CD4-positive, alpha-beta T cell treated with Interferon alpha-2 for 1 hour (primary cell): ENCODE results near the gene MACROD2.
A peak's percentile ranks its signal among the peaks of the same experiment; 100 is the strongest.

Experiments used
- DNase-seq, 2 donors: peaks; one replicate each; pipeline ENCODE4 v3.0.0-alpha.2; 2020 to 2022

MACROD2 gene

DNA sequence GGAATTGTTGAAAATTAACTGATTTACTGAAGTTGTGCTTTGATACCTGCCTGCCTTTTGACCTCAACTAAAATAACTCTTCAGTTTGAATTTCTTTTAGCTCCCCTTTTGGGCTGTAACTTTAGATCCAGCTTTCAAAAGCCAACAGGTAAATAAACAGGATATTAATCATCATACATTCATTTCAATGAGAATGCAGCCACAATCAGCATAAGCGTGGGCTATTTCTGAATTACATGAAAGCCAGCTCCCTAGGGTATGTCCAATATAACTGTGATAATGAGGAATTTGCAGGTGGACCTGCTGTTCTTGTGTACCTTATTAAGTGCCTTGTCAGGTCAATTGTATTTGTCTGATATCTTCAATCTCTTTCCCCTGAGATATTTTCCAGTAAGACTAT lies 1747.3 kb downstream of the MACROD2 start:
- DNase-seq = no peak

DNA sequence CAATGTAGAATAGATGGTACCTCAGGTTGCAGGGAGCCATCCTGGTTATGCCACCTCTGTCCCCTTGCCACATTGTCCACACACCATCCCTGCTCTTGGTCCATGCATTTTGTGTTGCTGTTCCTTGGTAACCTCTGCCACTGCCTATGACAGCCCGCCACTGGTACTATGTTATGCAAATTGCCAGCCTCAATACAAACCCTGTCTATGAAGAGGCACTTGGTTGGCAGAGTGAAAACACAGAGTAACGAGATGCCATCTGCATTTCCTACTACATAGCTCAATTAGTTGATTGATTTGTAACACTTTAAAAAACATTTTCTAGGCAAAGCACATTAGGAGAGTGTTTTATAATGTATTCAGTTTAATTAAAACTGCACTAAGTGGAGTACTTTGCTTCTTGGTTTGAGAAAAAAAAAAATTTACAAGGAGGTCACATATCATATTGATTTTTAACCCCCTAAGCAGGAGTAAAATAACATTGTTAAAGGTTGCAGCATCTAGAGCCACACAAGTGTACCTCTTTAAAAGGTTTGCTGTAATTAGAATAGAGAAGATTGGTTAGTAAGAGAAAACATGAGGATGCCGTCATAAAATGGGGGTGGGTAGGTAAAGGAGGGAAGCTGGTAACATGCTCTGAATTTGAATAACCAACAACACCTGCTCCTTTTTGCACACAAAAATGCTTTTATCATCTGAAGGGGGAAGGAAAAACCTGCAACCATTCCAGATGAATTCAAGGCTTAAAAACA lies 1760.9 kb downstream of the MACROD2 start:
- DNase-seq = no peak

DNA sequence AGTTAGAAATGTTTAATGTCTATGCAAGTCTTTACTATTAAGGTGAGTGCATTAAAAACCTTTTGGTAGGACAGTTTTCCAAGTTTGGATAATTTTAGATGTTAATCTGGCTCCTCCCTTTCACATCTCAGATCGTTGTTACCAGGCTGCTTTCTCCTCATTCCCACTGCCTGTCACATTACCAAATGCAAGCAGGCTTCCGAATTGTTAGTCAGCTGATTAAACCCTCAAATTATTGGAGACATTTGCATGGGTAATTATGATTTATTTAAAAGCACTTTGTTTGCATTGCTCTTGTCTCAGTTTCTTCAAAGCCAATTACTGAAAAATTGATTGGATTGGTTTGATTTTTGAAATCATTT lies 1761.4 kb downstream of the MACROD2 start:
- DNase-seq = no peak

DNA sequence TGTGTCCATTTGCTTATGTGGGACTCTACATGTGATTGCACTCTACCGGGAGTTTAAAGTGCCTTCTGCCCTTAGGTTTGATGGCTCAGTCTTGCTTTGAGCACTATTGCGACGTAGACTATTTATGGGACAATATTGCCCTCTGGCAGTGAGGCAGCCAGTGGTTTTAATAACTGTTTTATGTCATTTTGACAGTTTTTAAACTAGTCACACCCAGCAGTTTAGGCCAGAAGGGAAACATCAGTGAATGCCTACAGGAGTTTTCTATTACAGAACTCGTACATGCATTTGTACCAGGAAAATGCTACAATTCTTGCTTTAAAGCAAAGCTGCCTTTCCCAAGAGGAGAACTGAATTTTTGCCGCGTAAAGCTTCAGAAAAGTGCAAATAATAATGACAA lies 1764.3 kb downstream of the MACROD2 start:
- DNase-seq = no peak

DNA sequence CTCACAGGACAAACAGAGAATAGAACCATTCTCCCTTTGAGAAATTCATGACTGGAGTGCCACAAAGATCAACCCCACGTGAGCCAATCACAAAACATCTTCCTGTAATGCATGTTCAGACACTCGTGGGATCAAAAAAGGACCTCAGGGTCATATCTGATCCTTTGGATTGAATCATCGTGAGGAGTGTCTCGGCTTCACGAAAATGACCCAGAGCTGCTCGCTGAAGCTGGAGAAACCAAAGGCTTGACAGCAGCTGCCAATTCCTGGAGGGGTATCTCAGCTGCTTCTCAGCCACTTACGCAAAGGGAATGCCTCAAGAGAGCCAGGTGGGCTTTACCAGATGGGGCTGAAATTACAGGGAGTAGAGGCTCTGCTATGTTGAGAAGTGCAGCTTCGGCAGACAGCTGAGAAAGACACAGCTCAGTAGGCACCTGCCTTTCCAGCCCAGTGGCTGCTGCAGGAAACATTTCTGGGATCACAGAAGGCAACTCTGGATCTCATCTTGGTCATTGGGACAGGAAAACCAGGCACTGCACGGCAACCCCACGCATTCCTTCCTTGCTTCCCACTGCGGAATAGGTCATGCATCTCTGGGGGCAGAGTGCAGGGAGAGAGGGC lies 1764.8 kb downstream of the MACROD2 start:
- DNase-seq = no peak

DNA sequence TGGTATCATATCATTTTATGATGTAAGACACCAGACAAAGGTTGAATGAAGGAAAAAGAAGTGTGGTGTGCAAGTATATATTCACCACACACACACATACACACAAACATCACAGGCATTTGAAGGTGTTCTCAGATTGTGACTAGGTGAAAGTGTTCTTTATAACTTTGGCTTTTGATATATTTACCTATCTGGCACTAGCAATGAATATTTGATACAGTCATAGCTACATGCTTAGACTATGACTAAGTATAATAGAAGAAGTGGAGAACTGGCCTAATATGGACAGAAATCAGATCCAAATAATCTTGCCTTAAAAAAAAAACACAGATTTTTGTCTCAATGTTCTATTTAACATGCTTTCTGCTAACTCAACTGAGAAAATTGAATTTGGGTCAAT lies 1768.0 kb downstream of the MACROD2 start:
- DNase-seq = no peak

DNA sequence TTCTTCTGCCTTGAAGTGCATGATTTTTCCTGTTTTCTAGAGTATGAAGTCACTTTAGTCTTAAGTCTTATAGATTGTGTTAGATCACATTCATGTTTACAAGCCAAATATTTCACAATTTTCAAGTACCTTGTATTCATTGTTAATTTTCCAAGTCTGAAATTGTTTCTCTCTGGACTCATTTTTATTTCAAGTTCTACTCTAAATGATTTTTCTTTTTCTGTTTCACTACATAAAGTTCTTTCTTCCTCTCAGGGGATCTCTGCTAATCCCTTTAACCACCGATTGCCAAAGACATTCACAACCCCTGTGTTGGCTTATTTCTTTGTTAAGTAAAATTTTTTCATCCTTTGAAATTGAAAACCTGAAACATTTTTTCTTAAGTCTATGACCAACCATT lies 1772.3 kb downstream of the MACROD2 start:
- no peak for DNase-seq

DNA sequence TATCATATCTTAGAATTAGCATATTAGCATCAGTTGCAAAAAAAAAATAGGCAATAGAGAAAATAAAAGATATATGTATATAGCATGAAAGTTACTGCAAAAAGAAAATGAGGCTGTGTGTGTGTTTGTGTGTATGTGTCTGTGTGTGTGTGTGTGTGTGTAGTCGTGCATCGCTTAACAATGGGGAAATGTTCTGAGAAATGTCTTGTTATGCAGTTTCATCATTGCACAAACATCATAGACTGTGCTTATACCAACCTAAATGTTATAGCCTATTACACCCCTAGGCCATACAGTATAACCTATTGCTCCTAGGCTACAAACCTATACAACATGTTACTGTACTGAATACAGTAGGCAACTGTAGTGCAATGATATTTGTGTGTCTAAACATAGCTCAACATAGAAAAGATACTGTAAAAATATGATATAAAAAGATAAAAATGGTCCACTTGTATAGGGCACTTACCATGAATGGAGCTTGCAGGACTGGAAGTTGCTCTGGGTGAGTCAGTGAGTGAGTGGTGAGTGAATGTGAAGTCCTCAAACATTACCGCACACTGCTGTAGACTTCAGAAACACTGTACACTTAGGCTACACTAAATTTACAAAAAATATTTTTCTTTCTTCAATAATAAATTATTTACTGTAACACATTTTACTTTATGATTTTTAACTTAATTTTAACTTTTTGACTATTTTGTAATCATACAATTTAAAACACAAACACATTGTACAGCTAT lies 1772.9 kb downstream of the MACROD2 start:
- no peak for DNase-seq

DNA sequence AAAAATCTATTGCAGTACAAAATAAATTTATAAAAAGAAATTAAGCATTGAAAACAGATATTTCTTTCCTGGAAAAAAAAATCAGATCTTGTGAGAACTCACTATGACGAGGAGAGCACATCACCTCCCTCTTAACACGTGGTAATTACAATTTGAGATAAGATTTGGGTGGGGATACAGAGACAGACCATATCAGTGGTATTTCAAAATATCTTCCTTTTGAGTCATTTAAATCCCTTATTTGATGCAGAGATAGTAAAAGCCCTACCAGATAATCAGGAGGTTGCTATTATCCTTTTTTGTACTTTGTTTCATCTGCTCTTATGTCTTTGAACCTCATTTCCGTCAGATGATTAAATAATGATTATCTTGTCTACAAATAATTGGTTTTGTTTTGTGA lies 1777.5 kb downstream of the MACROD2 start:
- no peak for DNase-seq

DNA sequence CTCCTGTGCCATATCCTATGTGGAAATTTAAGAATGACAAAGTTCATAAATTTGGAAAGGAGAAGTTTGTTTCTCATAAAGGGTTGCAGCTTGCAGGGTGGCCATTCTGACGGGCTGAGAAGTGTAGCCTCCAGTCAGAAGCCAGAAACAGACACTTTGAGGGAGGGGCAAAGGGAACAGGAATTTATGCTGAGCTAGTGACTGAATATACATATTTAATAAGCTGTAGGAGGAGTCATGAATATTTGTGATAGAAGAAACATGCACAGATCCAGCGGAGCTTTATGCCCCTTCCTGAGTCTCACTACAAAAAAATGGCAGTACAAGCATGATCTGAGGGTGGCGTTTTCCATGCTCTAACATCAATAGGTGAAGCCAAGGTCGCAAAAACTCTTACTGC lies 1779.6 kb downstream of the MACROD2 start:
- no peak for DNase-seq

DNA sequence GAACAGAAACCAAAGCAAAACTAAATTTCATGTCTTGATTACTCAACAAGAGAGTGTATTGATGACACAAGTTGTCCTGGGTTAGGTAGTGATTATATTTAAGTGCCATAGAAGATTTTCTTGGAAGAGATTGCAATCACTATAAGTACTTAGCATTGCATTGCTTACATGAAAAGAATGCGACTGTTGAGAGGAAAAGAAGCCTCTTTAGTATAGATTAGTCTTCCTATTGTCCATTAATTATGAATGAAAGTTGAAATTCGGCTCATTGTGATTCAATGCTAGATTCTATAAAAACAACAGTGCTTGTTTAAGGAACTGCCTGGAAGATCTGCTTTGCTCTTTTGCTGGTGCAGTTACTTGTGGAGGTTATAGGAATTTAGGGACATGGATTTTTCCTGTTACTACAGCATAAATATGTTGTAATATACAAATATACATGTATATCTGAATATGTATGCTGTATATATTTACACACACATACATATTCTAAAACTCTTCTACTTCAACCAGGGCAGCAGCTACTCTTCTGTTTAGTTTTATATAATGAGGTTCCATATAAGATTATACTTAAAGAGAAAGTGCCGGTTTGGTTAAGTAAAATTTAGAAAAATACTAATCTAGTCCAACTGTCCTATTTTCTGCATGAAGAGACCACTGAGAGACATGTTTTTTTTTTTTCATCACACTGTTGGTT lies 1781.6 kb downstream of the MACROD2 start:
- no peak for DNase-seq

DNA sequence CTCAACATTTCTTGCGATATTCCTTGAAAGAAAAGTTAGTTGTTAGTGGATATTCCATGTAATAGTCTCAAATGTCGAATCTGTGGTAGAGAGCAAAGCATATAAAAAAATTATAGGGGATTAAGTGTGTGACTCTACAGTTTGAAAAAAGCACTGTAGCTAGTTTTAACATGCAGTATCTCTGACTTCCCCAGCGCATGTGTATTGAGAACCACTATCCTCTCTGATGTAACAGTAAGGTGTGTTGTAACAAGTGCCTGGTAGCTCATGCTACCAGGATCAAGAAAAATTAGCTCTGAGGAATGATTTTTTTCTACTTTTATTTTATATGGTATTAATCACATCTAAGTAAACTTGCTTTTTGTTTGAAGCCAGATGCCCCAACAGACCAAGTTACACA lies 1788.7 kb downstream of the MACROD2 start:
- DNase-seq = no peak

DNA sequence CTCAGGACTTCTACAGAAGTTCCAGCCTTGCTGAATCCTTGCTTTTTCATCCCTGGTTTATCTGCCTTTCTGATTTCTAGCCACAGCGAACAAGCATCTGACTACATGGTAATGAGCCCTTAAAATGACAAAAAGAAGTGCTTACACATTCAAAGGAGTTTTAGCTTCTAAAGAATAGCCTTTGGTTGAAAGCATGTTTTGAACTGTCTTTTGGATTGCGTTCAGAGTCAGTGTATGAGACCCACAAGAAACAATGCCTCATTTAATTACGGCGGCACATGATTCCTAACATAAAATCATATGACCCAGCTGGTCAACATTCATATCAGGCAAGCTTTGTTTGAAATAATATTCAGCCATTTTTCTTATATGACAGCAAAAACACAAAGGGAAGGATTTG lies 1793.8 kb downstream of the MACROD2 start:
- no peak for DNase-seq

DNA sequence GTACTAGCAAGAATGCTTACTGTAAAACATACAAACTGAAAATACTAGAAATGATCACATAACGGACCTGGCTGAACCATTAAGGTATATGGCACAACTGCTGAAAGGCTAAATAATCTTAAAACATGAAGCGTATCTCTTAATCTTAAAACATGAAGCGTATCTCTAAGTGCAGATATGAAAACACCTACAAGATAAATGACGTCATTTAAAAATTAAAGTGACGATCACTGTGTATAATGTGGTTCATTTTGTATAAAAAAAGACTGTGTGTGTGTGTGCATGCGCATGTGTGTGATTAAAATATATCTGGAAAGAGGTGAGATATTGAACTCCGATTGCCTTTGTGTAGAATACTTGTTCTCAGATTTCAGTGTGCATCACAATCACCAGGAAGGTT lies 1797.5 kb downstream of the MACROD2 start:
- DNase-seq = no peak

DNA sequence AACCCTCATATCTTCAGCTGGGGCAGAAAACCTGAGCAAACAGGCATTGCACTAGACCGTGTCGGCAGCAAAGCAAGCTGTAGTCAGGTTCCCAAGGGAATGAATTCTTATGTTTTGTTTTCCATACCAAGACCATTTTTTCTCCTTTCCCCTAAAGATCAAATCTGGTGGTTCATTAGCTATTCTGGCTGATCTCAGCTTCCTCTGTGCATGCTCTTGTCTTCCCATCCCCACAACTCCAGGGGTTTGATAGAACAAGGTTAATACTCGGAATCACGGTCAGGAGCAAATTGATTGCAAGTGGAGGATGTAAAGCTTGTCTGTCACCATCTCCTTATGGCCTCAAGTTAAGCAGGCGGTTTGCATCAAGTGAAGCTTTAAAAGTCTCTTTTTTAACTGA lies 1799.1 kb downstream of the MACROD2 start:
- DNase-seq = no peak

DNA sequence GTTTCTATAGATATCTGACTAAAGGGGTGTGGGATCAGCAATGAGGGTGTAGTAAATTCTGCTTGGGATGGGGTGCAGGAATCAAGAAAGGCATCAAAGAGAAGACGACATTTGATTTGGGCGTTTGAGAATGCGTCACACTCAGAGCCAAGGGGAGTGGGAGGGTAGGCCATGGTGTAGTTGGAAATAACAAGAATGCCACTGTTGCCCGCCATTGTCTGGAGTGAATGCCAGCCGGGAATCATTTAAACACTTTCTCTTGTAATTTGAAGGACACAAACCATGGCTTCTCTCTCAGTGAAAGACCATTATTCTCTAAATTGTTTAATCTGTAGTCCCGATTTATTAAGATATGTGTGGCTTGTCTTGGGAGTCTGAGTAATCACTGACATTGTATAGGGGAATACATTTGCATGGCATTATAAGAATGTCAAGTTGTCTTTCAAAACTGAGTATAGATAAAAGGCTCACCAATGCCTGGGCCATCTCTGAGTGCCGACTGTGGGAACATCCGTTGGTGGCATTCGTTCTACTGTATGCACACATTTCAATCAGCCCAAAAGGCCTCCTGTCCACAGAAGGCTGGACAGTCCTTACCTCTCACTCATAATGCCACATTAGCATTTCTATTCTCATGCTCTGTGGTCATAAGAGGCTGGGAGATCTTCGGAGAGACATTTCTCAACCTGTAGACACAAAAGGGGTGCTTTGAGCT lies 1800.1 kb downstream of the MACROD2 start:
- DNase-seq = no peak

DNA sequence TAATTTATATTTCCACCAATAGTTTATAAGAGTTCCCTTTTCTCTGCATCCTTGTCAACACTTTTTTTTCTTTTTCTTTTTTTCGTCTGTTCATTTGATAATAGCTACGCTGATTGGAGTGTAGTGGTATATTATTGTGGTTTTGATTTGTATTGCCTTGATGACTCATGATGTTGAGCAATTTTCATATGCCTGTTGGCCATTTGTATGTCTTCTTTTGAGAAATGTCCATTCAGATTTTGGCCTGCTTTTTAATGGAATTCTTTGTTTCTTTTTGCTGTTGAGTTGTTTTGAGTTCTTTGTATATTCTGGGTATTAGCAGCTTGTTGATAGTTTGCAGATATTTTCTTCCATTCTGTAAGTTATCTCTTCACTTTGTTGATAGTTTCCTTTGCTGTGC lies 1804.6 kb downstream of the MACROD2 start:
- no peak for DNase-seq

DNA sequence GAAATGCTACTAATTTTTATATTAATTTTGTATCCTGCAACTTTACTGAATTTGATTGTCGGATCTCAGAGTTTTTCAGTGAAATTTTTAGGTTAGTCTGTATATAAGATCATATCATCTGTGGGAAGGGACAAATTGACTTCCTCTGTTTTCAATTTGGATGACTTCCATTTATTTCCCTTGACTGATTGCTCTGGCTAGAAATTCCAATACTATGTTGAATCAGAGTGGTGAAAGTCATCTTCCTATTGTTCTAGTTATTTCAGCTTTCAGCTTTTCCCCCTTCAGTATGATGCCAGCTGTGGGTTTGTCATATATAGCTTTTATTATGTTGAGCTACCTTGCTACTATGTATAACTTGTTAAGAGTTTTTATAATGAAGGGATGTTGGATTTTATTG lies 1806.7 kb downstream of the MACROD2 start:
- no peak for DNase-seq

DNA sequence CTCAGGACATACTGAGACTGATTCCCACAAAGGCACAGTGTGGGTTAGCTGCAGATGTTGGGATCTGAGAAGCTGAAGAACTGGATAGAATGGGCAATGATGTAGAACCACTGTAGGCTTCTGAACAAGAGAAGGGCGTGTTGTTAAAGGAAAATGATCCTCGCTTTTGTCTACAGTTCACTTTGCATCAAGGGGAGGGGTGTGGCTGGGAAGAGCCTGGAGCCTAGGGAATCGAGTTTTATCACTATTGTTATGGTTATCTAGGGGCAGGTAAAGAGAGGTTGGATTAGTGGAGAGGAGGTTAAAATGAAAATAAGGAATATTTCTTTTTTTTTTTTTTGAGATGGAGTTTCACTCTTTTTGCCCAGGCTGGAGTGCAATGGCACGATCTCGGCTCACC lies 1809.8 kb downstream of the MACROD2 start:
- DNase-seq = no peak

DNA sequence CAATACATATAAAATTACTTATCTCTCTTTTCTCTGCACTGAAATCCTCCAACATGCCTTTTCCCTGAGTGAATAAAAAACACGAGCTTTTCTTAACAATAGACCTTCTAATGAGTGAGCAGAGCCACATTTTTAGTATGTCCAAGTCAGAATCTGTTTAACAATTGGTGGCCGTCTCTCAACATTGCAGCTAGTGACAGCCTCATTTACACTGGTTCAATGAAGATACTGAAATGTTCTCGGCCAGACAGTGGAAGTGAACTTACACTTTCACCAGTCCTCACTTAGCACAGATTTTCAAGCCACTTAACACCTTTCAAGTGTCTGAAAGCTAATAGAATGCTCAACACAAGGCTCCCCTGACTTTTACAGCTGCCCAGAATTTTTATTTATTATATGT lies 1810.8 kb downstream of the MACROD2 start:
- no peak for DNase-seq

DNA sequence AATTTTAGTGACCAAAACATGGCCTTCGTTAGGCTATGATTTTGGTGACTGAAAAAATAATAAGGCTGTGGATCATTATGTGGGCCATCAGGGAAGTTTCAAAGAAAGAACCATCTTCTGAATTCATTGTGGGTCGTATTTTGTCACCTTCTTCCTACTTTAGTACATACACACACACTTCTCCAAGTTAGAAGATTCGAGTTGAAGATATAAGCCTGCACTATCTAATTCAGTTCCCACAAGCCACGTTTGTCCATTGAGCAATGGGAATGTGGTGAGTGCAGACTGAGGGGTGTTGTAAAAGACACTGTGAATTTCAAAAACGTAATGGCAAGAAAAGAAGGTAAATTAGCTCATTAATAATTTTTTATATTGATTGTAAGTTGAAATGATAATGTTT lies 1812.0 kb downstream of the MACROD2 start:
- no peak for DNase-seq

DNA sequence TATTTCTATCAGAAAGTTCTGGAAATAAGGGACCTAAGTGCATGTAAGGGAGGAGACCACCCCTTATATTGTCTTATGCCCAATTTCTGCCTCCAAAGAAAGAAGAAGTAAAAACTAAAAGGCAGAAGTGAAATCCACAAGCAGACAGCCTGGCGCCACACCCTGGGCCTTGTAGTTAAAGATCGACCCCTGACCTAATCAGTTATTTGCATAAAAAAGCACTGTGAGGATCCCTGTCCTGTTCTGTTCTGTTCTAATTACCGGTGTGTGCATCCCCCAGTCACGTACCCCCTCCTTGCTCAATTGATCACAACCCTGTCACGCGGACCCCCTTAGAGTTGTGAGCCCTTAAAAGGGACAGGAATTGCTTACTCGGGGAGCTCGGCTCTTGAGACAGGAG lies 1812.5 kb downstream of the MACROD2 start:
- peak in 1 of 2 donors; percentile 35 for DNase-seq

DNA sequence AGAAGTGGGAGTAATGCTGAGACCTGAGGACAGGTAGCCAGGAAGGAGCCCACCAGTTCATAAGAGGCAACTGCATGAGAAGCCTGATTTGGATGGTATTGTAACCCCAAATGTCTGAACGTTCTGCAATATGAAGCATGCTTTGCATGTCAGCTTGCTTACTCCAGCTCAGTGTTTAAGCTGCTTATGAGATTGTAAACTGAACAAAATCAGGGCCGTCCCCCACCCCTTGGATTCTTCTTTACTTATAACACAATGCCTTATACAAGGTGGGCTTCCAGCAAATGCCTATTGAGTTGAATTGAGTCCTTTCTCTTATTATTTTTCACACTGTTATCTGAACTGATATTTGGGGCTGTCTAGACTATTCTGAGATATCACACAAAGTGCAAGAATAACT lies 1816.6 kb downstream of the MACROD2 start:
- DNase-seq = no peak
